RWPE2 (cell line): ENCODE results near the gene RAB3IL1.

ENCODE experiments used
- ATAC-seq: fragments of 200-7000 bp; cut with Tn5 transposase; 3 replicates; pipeline ENCODE4 v1.9.1; 2021; ENCODE audit warnings: low read depth
- DNase-seq: peaks from one replicate; pipeline ENCODE4 v3.0.0-alpha.2; 2020; ENCODE audit warnings: low spot score
- H3K27ac ChIP-seq: fragments of 450-650 bp; 2 replicates; pipeline ENCODE4 v1.5.1; 2017; ENCODE audit warnings: mild to moderate bottlenecking; ENCODE audit not compliant: poor library complexity, severe bottlenecking
- H3K27me3 ChIP-seq: fragments of 250-450 bp; sonication (Bioruptor Pico); 2 replicates; pipeline ENCODE4 v1.5.1; 2021; ENCODE audit warnings: mild to moderate bottlenecking, moderate library complexity; ENCODE audit not compliant: insufficient read depth, poor library complexity, severe bottlenecking
- H3K36me3 ChIP-seq: fragments of 250-450 bp; sonication (Bioruptor Pico); 2 replicates; pipeline ENCODE4 v1.5.1; 2020; ENCODE audit warnings: low read depth, mild to moderate bottlenecking, moderate library complexity
- H3K4me1 ChIP-seq: fragments of 250-450 bp; sonication (Bioruptor Pico); 2 replicates; pipeline ENCODE4 v1.5.1; 2021; ENCODE audit warnings: mild to moderate bottlenecking, moderate library complexity; ENCODE audit not compliant: insufficient read depth, poor library complexity, severe bottlenecking
- H3K4me3 ChIP-seq: fragments of 250-450 bp; sonication (Bioruptor Pico); 2 replicates; pipeline ENCODE4 v1.5.1; 2021; ENCODE audit warnings: mild to moderate bottlenecking, moderate library complexity; ENCODE audit not compliant: severe bottlenecking
- H3K9me3 ChIP-seq: fragments of 250-450 bp; sonication (Bioruptor Pico); 2 replicates; pipeline ENCODE4 v1.5.1; 2021; ENCODE audit warnings: mild to moderate bottlenecking, moderate library complexity; ENCODE audit not compliant: severe bottlenecking
- CTCF ChIP-seq: fragments of 450-650 bp; IDR thresholded peaks from one replicate; pipeline ENCODE4 v1.5.1; 2017; ENCODE audit warnings: mild to moderate bottlenecking, moderate library complexity; ENCODE audit not compliant: poor library complexity, severe bottlenecking

Gene RAB3IL1

GRCh38 chr11:61887839-61888494, 29.4 kb downstream of the RAB3IL1 start:
- H3K9me3 ChIP-seq, result no peaks in the 10 kb centered on the region
- no peaks in the 10 kb centered on the region for H3K27me3 ChIP-seq
- DNase-seq (peak; percentile 94), ATAC-seq (peak; percentile 76)
- peaks cover 41% of the 10 kb centered on the region for H3K36me3 ChIP-seq
- H3K4me3 ChIP-seq, result no peak overlapping the region
- peak overlapping the region; percentile 84 for H3K27ac ChIP-seq
- no peak for TF ChIP-seq CTCF
- peaks cover 20% of the 10 kb centered on the region for H3K4me1 ChIP-seq

GRCh38 chr11:61886643-61887042, 30.7 kb downstream of the RAB3IL1 start:
- H3K27ac ChIP-seq, result peak overlapping the region; percentile 84

DNA sequence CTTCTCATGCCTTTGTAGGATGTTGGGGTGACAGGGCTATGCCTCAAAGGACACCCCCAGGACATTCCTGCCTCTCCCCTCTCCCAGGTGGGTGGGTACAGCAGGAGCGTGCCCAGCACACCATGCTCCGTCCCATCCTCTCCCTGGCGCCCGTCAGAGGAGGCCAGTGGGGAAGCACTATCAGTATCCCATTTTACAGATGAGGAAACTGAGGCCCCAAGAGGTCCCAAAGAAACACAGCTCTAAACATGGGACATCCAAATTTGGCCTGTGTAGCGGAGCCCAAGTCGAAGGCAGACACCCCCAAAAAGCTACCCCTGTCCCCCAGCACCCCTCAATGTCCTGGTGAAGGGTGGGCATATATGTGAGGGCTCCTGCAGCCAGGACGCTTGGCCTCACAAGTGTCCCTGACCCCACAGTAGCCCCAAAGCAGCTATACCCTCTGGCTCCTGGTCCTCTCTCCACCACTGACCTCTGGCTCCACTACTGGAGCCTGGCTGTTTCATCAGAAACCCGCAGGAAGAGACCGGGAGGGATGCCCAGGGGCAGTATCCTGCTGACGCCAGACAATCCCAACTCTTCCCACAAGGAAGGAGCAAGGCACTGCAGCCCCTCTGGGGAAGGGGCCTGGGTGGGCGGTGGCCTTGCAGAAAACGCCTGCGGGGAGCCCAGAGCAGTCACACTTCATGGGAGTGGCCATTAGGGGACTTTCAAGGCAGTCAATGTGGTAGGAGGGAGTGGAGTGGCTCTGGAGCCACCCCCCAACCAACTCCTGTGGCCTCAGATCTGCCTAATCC, 31.4 kb downstream of the RAB3IL1 start:
- Histone ChIP-seq H3K4me3 (no peak overlapping the region), H3K9me3 (no peaks in the 10 kb centered on the region), H3K27ac (peak overlapping the region; percentile 84), H3K4me1 (peaks cover 26% of the 10 kb centered on the region), H3K27me3 (no peaks in the 10 kb centered on the region), H3K36me3 (peaks cover 49% of the 10 kb centered on the region)
- no peak for ATAC-seq
- no peak for DNase-seq
- TF ChIP-seq CTCF, result no peak

More at GRCh38 chr11:61886643-61887042, 30.7 kb downstream of the RAB3IL1 start:
- Histone ChIP-seq H3K9me3 (no peaks in the 10 kb centered on the region), H3K4me3 (no peak overlapping the region), H3K4me1 (peaks cover 26% of the 10 kb centered on the region), H3K36me3 (peaks cover 49% of the 10 kb centered on the region), H3K27me3 (no peaks in the 10 kb centered on the region)
- DNase-seq (no peak), ATAC-seq (no peak)
- TF ChIP-seq CTCF, result no peak

DNA sequence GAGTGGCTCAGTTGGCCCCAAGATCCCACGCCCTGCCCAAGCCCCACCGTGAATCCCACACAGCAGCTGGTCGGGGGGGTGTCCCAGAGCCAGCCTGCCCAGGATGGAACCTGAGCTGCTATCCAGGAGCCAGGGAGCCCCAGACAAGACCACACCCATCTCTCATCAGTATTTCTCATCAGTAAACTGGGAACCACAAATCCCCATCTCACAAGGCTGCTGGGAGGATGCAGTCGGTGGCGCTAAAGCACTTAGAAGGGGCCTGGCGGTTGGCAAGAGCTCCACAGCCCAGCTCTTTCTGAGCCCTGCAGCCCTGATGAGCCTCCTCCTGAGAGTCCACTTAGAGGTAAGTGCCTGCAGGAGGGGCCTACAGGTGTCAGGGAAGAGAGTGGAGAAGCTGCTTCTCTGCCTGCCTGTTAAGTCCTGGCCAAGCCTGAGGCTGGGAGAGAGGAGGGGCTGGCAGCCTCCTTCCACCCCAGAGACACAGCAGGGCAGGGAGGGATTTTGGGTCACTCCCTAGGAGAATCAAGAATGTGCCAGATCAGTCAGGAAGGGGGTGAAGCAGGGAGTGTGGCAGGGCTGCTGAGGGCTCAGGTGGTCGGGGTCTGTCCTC, 32.1 kb downstream of the RAB3IL1 start:
- ATAC-seq (no peak), DNase-seq (no peak)
- Histone ChIP-seq H3K4me3 (no peak overlapping the region), H3K9me3 (no peaks in the 10 kb centered on the region), H3K36me3 (peaks cover 49% of the 10 kb centered on the region), H3K4me1 (peaks cover 26% of the 10 kb centered on the region), H3K27me3 (no peaks in the 10 kb centered on the region), H3K27ac (peak overlapping the region; percentile 84)
- no peak for TF ChIP-seq CTCF
